Activated CD4-positive, alpha-beta T cell treated with anti-CD3 and anti-CD28 coated beads for 24 hours (primary cell): ENCODE measurements around the gene STIM2.

Experiments used
- DNase-seq, 2 donors: peaks; one replicate each; pipeline ENCODE4 v3.0.0-alpha.2; 2020; ENCODE audit warnings: low read depth in 2 of 2

Gene STIM2

DNA sequence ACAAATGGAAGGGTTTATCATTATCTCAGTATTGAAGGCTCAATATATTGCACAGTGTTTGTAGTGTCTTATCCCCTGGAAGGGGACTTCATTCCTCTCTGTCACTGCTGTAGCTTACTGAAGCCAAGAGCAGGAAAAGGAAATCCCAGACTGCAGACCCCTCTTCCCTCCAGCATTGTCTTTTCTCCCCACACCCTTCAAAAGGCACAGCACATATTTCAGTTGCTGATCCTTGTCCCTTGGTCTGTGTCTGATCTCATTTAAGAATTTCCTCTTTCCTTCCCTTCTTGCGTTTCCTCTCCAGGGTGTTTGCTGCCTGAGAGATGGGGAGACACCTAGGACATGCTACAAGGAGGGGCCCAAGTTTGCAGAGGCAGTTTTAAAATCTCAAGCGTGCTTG lies 40.1 kb downstream of the STIM2 start:
- DNase-seq = no peak

DNA sequence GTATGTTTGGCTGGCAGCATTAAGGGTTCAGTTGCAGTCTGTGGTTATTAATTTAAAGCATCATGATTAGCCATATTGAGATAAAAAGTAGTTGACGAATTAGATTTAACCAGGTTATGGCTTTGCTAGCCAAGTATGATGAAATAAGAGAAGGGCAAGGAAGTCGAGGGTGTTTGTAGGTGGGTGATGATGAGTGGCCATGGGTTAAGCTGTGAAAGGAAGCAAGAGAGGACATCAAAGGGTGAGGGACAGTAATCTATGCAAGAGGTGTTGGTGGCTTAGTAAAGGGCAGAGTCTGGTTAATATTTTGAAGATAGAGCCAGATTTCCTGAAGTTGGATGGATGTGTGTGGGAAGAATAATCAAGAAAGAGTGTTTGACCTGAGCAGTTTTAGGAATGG lies 44.5 kb downstream of the STIM2 start:
- DNase-seq = no peak

DNA sequence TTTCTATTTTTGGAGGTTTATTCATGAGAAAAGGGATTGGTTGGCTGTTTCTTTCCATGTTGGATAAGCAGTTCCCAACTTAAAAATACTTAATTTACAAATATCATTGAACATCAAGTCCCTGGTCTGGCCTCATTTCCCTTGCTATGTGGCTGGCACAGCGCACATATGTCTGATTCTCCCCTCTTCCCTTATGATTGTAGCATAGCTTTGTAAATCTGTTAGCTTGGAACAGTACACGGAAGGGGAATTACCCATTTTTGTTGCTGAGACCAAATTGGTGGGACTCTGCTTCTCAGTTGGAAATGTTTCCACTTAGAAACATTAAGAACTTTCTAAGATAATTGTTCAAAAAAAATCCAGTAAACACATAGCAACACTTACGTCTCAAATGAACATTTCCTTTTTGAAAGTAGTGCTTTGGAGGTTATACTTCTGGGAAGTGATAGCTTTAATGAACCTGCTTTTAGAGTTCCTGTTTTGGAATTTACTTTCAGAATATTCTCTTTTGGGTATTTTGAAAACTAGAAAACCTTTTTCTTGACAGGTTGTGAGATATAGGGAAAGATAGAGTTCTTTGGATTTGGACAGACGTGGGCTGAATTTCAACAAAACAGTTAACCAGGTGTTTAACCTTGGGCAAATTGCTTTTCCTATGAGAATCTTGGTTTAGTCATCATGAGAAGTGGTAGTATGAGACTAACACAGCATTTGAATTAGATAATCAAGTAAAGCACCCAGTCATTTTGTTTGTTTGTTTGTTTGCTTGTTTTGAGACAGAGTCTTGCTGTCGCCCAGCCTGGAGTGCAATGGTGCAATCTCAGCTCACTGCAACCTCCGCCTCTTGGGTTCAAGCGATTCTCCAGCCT lies 47.3 kb downstream of the STIM2 start:
- DNase-seq = no peak

DNA sequence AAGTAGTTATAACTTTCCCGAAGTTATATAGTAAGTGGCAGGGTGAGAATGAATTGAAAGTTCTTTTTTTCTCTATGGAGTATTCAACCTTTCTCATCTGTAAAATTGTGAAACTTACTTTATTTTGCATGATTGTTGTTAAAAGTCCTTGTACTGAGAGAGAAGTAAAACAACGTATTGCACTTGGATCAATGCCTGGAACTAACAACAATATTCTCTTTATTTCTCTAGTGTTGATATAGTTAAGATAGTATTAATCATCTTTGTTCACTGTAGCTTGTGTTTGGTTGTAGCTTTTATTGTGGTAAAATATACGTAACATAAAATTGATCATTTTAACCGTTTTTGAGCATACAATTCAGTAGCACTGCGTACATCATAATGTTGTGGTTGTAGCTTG lies 48.7 kb downstream of the STIM2 start:
- DNase-seq = no peak

DNA sequence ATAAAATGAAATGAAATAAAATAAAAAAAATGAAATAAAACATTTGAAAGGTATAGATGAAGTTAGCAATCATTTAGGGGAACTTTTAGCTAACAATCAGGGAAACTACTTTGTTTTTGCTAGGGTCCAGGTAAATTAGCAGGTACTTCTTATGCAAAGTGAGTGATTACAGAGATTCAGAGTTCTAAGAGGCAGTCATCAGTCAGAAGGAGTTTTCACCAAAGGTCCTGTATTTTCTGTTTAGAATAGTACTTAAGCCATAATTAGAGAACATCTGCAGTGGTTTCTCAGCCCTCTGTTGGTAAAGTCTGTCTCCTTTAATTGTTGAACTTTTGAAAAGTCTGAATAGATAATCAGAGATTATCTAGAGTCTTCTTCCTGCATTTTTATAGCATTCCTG lies 50.6 kb downstream of the STIM2 start:
- DNase-seq = no peak

DNA sequence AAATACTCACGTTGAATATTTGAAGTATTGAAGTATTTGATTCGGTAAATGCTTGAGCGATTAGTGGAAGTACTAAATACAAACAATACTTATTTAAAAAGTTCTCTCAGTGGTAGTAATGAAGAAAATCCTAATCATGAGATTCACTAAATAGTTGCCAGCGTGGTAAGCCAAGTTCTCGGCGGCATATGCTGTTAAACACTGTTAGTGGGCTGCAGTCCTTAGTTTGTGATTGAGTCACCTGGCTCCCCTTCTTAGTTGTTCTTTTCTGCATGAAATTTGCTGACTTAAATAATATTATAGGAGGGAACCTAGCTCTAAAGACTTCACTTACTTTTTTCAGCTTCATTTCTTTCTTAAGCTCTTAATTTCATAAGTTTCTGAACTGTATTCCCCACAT lies 51.4 kb downstream of the STIM2 start:
- DNase-seq = no peak

DNA sequence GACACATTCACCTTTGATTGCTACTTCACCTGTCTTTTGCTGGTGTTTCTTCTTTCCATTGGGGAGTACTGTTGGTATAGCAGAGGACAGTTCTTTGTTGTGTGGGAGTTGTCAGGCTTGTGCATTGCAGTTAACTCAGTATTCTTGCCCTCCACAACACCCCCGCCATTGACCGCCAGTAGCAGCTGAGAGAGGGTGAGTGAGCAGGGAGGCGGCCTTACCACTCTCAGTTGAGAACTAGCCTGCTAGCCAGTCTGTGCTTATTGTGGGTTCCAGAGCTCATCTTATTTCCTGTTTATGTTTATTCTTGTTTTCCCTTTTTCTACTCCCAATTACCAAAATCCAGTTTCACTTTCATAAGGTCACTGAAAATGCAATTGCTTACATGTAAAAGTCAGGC lies 52.2 kb downstream of the STIM2 start:
- no peak for DNase-seq

DNA sequence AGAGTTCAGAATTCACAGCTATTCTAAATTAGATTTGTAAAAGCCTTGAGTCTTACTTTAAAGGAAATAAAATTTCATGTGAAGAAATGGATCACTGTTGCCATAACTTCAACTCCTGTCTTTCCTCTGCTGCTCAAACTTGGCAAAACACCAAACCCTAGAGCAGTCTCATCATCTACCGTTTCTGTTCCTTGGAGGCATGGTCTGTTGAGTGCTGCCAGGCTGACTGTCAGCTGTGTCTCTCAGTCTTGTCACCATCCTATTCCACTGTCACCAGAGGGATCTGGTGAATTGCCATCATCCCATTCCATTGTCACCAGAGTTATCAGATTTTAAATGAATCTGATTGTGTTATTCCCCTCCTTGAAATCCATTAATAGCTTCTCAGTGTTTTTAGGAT lies 55.6 kb downstream of the STIM2 start:
- no peak for DNase-seq

DNA sequence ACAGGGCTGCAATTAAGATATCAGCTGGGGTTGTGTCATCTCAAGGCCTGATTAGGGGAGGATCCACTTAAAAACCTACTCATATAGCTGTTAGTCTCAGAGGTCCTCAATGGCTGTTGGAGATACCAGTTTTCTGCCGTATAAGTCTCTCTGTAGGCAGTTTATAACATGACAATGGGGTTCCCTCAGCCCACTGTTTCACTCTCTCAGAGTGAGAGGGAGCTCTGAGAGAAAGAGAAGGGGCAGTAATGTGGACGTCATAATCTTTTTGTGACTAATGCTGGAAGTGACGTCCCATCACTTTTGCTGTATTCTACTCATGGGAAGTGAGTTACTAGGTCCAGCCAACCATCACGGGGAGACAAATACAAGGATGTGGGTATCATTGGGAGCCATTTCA lies 70.3 kb downstream of the STIM2 start:
- no peak for DNase-seq

DNA sequence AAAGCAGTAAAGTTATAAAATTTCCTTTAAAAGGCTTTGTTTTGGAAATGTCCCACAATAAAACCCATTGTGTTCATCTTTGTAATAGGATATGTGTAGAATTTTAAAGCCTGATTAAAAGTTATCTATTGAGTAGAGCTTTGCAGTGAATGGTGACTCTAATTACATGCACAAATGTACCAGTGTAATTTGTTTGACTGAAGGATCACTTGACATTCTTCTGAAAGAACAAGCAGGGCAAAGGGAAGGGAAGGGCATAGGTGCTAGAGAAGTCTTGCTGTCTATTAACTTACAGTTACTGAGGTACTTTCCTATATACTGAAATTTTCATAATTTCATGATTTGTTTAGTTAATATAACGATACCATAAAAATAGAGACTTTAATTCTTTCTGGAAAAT lies 70.8 kb downstream of the STIM2 start:
- DNase-seq = no peak

DNA sequence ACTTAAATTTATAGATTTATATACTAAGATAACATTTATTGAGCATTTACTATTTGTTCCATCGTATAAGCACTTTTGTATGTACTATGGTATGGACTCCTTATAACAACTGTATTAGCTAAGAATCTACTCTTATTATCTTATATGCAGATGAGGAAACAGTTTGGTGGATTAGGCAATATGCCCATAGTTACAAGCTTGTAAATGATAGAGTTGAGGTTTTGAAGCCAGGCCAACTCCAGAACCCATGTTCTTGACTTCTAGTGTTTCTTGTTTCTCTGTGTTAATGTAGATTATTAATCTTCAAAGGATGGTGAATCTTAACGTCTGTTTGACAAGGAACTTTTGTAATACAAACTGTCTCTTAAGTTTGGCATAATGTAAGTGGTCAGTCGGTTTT lies 71.3 kb downstream of the STIM2 start:
- DNase-seq = no peak

DNA sequence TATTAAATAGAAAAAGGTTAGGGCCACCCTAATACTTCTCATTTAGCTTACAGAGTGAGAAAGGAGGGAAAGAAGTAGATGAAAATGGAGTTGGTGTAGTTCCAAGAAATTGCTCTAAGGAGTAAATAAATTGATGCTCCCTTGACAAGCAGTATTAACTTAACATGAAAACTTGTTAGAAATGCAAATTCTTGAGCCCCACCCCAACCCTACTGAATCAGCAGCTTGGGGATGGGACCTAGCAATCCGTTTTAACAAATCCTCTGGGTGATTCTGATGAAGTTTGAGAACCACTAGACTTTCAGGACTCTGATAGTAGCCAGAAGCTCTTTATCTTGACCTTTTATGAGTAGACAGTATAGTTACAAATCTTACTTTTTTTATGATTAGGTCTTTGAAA lies 74.8 kb downstream of the STIM2 start:
- DNase-seq = no peak

DNA sequence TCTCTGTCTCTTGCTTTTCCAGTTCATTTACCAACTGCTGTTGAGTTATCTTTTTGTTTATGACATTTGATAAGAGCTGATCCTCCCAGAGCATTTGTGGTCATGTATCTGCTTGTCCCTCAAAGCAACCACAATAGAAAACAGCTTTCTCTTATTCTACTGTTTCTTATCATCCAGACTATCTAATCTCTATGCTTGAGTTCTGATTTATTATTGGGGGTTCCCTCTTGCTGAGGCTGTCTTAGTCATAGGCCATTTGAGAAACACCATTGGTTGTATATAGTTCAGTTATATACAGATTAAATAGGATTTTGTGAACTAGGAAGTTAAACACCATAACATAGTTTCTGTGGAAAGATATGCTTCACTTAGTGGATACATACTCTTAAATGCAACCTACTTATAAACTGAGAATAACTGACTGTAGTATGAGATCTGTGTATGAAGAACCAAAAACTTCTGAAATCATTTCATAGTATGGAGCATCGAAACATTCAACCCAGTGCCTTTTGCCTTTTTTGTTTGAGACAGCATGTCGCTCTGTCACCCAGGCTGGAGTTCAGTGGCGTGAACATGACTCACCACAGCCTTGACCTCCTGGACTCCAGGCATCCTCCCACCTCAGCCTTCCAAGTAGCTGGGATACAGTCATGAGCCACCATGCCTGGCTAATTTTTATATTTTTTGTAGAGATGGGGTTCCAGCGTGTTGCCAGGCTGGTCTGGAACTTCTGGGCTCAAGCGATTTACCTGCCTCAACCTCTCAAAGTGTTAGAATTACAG lies 75.8 kb downstream of the STIM2 start:
- DNase-seq = no peak

DNA sequence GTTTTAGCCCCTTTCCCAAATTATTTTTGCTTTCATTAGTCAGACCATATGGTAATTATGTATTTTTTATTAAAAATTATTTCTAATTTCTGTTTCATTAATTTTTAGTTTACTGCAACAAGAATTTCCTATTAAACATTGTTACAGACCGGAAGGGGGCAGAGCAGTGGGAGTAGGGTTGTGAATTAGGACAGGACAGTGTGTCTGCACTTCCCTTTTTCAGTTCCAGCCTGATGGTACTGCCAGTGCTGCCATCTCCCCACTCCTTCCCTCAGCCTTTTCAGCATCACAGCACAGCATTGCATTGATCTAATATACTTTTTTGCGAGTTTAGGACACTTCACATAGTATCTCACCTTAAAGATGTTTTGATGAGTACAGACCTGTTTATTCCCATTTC lies 76.5 kb downstream of the STIM2 start:
- no peak for DNase-seq

DNA sequence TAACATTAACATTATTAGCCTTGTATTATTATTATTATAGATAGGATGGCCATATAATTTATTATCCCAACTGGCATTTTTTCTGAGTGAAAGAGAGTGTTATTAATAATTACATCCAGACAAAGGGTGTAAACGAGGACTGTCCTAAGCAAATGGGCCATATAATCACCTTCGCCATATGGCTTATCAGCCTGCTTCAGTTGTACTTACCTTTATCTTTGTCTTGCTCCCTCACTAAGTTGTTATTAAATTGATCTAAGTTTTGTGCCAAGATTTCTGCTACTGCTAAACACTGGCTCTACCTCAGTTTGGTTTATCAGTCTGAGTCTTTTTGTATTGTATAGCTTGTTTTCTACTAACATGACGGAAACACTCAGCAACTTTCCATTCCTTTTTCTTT lies 76.9 kb downstream of the STIM2 start:
- DNase-seq = no peak

DNA sequence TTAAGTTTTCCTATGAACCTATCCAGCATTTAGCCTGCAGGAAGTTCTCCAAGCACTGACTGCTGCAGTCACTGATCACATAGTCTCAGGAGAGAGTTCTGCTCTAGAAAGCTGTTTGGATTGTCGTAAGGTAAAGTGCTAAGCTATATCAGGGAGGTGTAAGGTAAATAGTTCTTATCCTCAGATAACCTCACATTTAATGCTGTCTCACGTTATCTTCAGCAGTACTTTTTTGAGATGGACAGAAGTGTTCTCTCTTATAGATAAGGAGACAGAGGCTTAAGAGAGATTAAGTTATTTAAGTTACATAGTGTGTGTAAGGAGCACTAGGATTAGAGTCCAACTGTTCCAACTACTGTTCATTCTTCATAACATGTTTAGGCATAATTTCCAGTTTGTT lies 77.9 kb downstream of the STIM2 start:
- no peak for DNase-seq

DNA sequence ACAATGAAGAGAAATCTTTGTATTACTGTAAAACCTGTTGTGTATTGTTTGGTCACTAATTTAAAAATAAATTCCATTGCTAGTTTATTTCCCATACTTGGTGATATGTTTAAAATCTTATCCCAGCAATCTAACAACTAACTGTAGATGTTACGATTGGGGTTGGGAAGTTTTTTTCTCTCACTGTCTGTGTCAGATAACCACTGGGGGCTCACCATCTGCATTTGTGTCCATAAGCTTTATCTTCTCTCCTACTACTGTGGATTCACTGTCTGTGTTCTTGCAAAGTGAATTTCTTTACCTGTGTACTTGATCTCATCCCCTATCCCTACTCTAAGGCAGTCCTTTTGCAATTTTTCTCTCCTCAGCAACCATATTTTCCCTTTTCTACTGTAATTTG lies 81.3 kb downstream of the STIM2 start:
- DNase-seq = no peak

DNA sequence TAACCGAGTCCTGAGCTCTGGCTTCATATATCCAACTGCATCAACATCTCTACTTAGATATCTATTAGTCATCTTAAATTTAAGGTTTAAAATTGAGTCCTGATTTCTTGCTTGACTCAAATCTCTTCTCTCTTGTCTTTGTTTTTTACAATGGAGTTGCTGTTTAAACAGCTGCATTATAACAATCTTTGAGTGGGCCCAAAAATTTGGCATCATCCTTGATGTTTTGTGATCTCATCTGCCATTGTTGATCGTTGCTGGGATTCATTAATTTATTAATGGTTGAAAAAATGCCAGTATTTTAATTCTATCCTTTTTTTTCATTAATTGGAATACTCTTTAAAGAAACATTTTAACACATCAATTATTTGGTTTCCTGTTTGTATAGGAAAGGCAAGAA lies 82.2 kb downstream of the STIM2 start:
- no peak for DNase-seq

DNA sequence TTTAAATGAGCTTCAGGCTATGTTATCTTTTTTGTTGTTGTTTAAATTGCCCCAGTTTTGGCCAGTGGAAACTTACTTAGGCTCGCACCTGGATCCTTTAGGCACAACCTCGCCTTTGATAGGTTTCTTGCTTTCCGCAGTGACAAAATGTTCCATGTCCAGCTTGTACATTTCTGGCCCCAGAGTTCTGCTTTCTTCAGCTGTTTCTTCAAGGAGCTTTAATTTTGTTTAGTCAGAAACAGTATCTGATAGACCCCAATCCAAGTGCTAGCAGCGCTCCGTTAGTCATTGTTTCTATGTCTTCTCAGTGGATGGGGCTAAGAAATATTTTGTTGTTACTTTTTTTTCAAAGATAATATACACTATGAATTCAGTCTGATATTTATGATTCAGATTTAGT lies 82.8 kb downstream of the STIM2 start:
- DNase-seq = no peak

DNA sequence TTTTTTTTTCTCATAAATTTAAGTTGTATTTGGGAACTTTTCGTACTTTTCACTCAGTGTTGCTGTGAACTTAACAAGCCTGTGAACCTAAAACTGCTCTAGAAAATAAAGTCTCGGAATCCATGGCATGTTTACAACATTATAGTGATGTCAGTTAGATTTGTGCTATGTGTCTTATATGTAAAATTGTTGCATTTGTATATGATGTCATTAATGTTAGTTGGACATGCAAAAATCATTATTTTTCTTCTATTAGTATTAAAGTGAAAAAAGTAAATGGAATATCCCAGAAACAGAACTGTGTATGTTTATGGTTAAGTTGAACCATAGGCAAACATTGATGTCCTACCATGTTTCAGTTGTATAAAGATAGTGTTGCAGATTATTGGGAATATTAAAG lies 85.2 kb downstream of the STIM2 start:
- DNase-seq = no peak

DNA sequence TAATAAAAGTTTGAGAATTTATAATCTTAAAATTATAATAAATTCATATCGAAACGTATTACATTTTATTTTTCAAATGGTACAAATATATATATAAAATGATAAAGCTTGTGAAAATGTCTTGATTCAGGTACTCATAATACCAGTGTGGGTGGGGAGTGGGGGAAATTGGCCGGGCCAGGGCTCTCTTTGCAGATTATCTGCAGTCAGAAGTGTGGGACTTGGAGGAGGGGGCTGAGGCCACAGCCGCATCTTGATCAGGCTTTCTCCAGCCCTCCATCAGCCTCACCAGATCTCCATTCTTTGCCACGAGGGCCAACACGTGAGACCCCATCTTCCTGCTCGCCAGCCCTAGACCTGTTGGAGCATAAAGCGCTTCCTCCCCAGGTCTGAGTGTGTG lies 86.7 kb downstream of the STIM2 start:
- DNase-seq = no peak

DNA sequence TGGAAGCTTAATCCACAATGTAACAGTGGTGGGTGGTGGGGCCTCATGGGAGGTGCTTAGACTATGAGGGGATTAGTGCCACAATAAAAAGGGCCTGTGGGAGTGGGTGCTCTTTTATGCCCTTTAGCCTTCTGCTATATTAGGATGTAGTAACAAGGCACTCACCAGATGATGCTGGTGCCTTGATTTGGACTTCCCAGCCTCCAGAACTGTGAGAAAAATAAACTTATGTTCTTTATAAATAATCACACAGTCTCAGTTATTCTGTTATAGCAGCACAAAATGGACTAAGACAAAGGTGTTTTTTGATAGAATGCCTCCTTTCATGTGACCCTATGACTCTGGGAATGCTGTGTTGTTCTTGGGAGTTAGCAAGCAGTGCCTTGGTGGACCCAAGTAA lies 89.8 kb downstream of the STIM2 start:
- no peak for DNase-seq

DNA sequence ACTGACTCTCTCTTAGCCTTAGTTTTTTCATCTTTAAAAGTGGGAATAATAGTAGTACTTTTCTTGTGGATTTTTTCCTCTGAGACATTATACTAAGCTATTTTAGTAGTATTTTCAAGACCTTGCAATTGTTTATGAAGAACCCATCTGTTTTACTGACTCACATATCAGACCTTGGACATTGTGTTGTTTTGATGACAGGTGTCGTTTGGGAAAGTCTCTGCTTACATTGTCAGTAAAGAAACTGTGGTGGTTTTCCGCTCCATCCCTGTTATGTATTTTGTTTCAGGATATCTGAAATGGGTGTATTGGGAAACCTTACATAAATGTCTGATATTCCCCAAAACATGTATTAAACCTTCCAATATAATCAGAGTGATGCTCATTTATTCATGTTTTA lies 92.2 kb downstream of the STIM2 start:
- DNase-seq = no peak
